ENCODE data around the gene OSBPL5.

DNA sequence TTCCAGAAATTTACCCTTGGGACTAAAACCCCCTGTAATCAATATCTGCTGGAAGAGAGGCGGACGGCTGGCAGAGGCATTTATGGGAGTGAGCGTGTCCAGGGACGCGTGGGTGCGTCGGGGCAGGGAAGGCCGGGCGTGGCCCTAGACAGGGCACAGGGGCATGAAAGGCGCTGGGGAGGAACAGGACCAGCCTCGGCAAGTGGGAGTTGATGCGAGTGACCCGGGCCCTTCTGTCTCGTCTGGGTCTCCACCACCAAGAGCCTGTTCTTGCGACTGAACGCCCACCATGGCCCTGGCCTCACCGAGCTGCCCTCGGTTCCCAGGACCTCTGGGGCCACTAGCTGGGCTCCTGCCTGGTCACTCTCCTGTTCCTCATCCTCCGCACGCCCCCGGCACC is 17.5 kb downstream of the OSBPL5 start:
- TF ChIP-seq, protein P1, sequence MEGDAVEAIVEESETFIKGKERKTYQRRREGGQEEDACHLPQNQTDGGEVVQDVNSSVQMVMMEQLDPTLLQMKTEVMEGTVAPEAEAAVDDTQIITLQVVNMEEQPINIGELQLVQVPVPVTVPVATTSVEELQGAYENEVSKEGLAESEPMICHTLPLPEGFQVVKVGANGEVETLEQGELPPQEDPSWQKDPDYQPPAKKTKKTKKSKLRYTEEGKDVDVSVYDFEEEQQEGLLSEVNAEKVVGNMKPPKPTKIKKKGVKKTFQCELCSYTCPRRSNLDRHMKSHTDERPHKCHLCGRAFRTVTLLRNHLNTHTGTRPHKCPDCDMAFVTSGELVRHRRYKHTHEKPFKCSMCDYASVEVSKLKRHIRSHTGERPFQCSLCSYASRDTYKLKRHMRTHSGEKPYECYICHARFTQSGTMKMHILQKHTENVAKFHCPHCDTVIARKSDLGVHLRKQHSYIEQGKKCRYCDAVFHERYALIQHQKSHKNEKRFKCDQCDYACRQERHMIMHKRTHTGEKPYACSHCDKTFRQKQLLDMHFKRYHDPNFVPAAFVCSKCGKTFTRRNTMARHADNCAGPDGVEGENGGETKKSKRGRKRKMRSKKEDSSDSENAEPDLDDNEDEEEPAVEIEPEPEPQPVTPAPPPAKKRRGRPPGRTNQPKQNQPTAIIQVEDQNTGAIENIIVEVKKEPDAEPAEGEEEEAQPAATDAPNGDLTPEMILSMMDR (conservative IDR thresholded peaks at IDR 0.05 in 1 of 2, IDR thresholded peaks at IDR 0.05 in 1 of 2; ENCODE audit: low read depth in 1 of 2, low read length in 2 of 2), result no peak
- no peak for TF ChIP-seq EZH2 (IDR thresholded peaks at IDR 0.05; ENCODE audit: low read length, missing control alignments)
